ENCODE data around the gene PARP12. TPM values are rescaled to one million over a fixed set of nuclear protein-coding genes. Genes with fewer than 3 reads are reported as not detected.

The PARP12 gene
- total and polyA plus RNA-seq, 9 of the 15 experiments (the other 6 are each of a cell fraction or from before 2014, with no cell fraction given) = 4.6 to 40.4 (median 23.5) TPM

GRCh38 chr7:140022582-140023211 lies 40.1 kb downstream of the PARP12 start:
- POLR2A ChIA-PET = interaction anchor here (0.9 to 1.0 kb wide), 2 partner anchors 20 to 385 kb away, joined by 3 read pairs; no protein-coding TSS in a partner anchor
- WGBS (ENCODE audit: insufficient coverage, low coverage, missing lambda C conversion rate) = 55% methylated on average over 7 of the region's 7 CpGs
- 0 out of 2 replicates have a peak, but pooled peaks cover 3% of the 10 kb centered on the region for H4K20me1 ChIP-seq (replicated peaks; ENCODE audit: control insufficient read depth, insufficient read depth, low read length)
- no peaks in the 10 kb centered on the region for H3K9me1 ChIP-seq (ENCODE audit: control insufficient read depth, insufficient read depth, low read length)
- DNase-seq (ENCODE audit: extremely low read depth in 1 of 4, low spot score in 3 of 4) (no peak), FAIRE-seq (no peak), ATAC-seq (no peak)
- H3K36me3 ChIP-seq (ENCODE audit: control insufficient read depth, insufficient read depth, low read length) = peaks cover 10% of the 10 kb centered on the region; the same call in 1 of the 3 replicates
- no TSS peak for BruUV-seq (replicated peaks)
- in situ Hi-C loops (cut with MboI) (no loop called here), intact Hi-C loops (cut with micrococcal nuclease) (no loop called here)
- no peaks in the 10 kb centered on the region for H3K79me2 ChIP-seq (ENCODE audit: control insufficient read depth, insufficient read depth, low read length)
- H3K9me3 ChIP-seq (replicated peaks; ENCODE audit: control insufficient read depth, insufficient read depth, low read depth, low read length) = no peaks in the 10 kb centered on the region
- no peak overlapping the region for H2AFZ ChIP-seq (ENCODE audit: low read depth, low read length)
- no peak overlapping the region for H3K4me3 ChIP-seq
- H3K27me3 ChIP-seq (ENCODE audit: control insufficient read depth in 2 of 2, insufficient read depth in 2 of 2, low read length in 2 of 2) = no peaks in the 10 kb centered on the region
- H3K9ac ChIP-seq (ENCODE audit: insufficient read depth in 1 of 2, low read depth in 2 of 2, low read length in 2 of 2) = no peak overlapping the region
- H3K4me1 ChIP-seq (replicated peaks in 1 of 2; ENCODE audit: control insufficient read depth in 2 of 2, insufficient read depth in 2 of 2, low read length in 2 of 2) = peaks cover 0 to 5% of the 10 kb centered on the region in 2 experiments; a peak in 1 of 5 replicates
- no peak overlapping the region for H3K4me2 ChIP-seq (ENCODE audit: insufficient read depth, low read length)
- CTCF ChIA-PET (ENCODE audit: low intra/inter-chr PET ratio) = no interaction called here
- no peak overlapping the region for H3K27ac ChIP-seq (ENCODE audit: extremely low read depth, low read depth, low read length)
- TF ChIP-seq HNRNPUL1 (IDR thresholded peaks at IDR 0.05; ENCODE audit: low read length) (no peak), ZBTB12 (CRISPR knock-in tag; IDR thresholded peaks at IDR 0.05) (no peak), NFIC (IDR thresholded peaks at IDR 0.05) (0 out of 2 replicates have a peak, but pooled peaks have one; percentile 21), TAF1 (IDR thresholded peaks at IDR 0.05; ENCODE audit: control insufficient read depth, extremely low read depth, insufficient read depth, low read length, severe bottlenecking) (no peak), PATZ1 (CRISPR knock-in tag; IDR thresholded peaks at IDR 0.05; ENCODE audit: borderline replicate concordance) (no peak), ZNF318 (IDR thresholded peaks at IDR 0.05; ENCODE audit: borderline replicate concordance in 1 of 2, low read depth in 1 of 2) (no peak), GABPA (tag; conservative IDR thresholded peaks at IDR 0.05; ENCODE audit: low read depth) (no peak), TEAD1 (CRISPR knock-in tag; IDR thresholded peaks at IDR 0.05) (no peak), SETDB1 (IDR thresholded peaks at IDR 0.05; ENCODE audit: low read length) (peak; percentile 4), ARHGAP35 (IDR thresholded peaks at IDR 0.05; ENCODE audit: partially characterized antibody) (no peak)

Data from K562 (cell line).